GM10248 (cell line): Measurements from ENCODE around the gene CD48.

Experiments
- CTCF ChIA-PET: fragments of 300-600 bp; sonication (Branson Sonifier 250); formaldehyde crosslinking; extraction: SDS; loops from one replicate; lab custom pipeline; 2021; ENCODE audit warnings: antibody characterized with exemption; lab: Yijun Ruan, JAX
- POLR2A ChIA-PET: fragments of 350-650 bp; sonication (Branson Sonifier 250); formaldehyde crosslinking; extraction: SDS; loops from one replicate; lab custom pipeline; 2020; ENCODE audit warnings: antibody characterized with exemption; lab: Yijun Ruan, JAX
- DNase-seq: peaks from one replicate; pipeline ENCODE4 v3.0.0; 2012; ENCODE audit errors: extremely low spot score
- TF ChIP-seq, protein P1 (sequence below): IDR thresholded peaks from 2 replicates; pipeline ENCODE4 v1.5.1; 2012; ENCODE audit warnings: mild to moderate bottlenecking, low read depth; ENCODE audit errors: extremely low read depth, missing control alignments, control extremely low read depth

Gene CD48

DNA sequence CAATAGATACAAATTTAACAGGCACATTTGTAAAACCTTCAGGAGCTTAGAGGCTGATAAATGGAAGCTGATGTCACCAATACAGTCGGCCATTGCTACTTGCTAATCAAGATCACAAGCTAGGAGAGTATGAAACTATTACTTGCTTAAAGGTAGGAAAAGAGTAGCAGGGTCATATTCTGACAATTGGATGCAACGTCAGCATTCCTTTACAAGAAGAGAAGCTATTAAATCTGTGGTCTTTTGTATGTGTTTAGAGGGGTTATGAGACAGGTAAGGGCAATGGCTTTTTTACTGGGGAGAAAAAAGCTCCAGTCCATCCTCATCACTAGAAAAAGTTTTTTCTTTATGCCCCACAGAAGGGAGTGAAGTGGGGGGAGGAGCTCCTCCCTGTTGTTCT, 11.7 kb upstream of the CD48 start:
- CTCF ChIA-PET = interaction anchor here (1.1 to 8.6 kb wide), 15 partner anchors 9 to 275 kb away, joined by 3 to 120 read pairs (median 8); partner anchors contain the start of genes CD48 and ITLN2
- DNase-seq = no peak
- TF ChIP-seq, protein P1, sequence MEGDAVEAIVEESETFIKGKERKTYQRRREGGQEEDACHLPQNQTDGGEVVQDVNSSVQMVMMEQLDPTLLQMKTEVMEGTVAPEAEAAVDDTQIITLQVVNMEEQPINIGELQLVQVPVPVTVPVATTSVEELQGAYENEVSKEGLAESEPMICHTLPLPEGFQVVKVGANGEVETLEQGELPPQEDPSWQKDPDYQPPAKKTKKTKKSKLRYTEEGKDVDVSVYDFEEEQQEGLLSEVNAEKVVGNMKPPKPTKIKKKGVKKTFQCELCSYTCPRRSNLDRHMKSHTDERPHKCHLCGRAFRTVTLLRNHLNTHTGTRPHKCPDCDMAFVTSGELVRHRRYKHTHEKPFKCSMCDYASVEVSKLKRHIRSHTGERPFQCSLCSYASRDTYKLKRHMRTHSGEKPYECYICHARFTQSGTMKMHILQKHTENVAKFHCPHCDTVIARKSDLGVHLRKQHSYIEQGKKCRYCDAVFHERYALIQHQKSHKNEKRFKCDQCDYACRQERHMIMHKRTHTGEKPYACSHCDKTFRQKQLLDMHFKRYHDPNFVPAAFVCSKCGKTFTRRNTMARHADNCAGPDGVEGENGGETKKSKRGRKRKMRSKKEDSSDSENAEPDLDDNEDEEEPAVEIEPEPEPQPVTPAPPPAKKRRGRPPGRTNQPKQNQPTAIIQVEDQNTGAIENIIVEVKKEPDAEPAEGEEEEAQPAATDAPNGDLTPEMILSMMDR = no peak
- POLR2A ChIA-PET = no interaction called here

DNA sequence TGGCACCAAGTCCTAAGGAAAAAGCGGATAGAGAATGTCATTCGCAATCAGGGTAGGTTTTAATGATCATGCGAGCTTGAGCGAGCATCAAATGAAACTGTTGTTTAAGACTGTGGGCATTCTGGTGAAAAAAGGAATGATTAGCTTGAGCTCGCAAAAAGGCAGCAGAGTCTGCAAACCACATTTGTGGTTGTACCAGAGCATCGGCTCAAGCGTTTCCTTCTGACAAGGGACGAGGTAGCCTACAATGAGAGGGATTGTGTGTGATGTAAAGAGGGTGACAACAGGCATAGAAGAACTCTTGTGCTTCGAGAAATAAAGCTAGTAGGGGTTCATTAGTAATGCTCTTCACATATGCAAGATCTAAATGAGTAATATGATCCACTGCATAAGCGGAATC, 11.1 kb upstream of the CD48 start:
- ChIA-PET CTCF (interaction anchor here (1.1 to 8.6 kb wide), 11 partner anchors 9 to 266 kb away, joined by 3 to 120 read pairs (median 23); partner anchors contain the start of genes CD48 and ITLN2), POLR2A (no interaction called here)
- TF ChIP-seq, protein P1 = no peak
- DNase-seq = no peak

DNA sequence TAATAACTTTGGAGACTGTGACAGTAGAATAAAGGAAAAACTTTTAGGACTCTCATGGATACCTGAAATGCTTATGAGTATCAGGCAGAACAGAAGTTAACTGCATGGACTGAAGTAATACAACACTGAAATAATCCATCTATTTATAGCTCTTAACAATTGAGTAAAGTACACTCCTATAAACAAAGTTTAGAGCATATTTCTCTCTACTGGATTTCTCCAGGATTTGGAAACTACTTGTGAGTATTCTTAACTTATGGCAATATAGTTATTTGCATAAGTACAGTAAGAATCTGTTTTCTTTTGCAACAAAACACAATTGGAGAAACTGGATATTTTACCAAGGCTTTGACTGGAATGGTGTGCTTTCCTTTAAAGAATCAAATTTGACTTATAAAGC, 9.9 kb upstream of the CD48 start:
- TF ChIP-seq, protein P1 = no peak
- ChIA-PET CTCF (interaction anchor here (0.8 to 8.6 kb wide), 7 partner anchors 9 to 231 kb away, joined by 3 to 80 read pairs (median 4); partner anchors contain the start of genes CD48 and ITLN2), POLR2A (no interaction called here)
- no peak for DNase-seq

DNA sequence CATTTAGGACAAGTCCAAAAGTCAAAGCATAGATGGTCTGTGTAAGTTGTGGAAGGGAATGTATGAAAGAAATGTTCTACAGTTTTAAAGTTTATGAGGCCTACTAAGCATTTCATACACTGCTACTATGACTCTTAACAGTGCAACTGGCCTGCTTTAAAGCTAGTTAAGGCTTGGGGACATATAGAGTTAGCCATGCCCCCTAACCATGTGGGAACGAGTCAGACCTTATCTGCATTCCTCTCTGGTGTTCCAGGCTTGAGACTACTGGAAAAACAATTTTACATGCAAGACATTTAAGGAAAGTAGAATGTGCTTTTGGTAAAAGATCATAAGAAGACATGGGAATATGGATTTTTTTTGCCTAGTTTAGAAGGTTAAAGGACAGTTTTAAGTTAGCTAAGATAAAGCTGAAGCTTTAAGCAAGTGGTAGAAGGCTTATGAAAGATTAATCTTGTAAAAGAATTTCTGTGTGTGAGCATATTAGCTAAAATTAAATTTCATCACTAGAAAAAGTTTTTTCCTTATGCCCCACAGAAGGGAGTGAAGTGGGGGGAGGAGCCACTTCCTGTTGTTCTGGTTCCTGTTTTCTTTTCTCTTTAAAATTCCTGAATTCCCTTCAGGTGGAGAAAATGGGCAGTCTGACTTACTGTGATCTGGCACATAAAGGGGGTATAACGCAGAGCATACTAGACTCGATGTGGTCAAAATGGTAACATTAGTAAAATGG, 8.9 kb upstream of the CD48 start:
- TF ChIP-seq, protein P1 = no peak
- CTCF ChIA-PET = interaction anchor here (1.6 to 3.7 kb wide), 4 partner anchors 13 to 234 kb away, joined by 3 to 23 read pairs (median 6); partner anchors contain the start of gene ITLN2
- POLR2A ChIA-PET = no interaction called here
- no peak for DNase-seq

DNA sequence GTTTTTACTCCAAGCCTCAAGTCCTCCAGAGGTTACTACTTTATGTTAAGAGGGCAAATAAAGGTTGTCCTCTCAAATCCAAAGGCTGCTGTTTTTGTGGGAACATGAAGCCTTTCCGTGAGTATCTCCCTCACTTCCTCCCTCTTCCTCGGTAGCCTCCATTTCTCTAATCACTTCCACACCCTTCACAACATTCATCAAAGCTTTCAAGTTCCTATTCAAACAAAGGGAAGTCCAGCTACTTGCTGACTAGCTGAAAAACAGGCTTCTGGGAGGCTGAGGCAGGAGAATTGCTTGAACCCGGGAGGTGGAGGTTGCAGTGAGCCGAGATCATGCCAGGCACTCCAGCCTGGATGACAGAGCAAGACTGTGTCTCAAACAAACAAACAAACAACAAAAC, 6.6 kb upstream of the CD48 start:
- ChIA-PET CTCF (no interaction called here), POLR2A (no interaction called here)
- TF ChIP-seq, protein P1 = no peak
- no peak for DNase-seq

DNA sequence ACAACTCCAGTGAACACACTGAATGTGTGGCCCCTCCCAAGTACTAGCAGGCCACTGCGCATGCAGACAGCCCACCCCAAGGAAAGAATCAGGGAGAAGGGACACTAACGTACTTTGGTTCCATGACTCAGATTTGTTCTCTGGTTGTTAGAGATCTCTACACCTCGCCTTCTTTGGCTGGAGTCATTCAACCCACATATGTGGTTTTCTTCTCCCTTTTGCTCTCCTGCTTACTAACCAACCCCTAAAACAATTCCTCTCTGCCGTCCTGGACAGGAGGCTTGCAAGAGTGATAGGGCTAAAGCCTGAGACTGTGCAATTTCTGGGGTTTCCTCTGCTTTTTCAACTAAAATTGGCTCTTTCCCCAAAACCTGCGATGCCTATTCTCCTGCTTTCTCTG, 5.7 kb upstream of the CD48 start:
- TF ChIP-seq, protein P1 = no peak
- ChIA-PET POLR2A (no interaction called here), CTCF (interaction anchor here (0.8 to 7.1 kb wide), 2 partner anchors 9 kb away, joined by 3 to 120 read pairs; no protein-coding TSS in a partner anchor)
- no peak for DNase-seq
